ENCODE results near the gene CALN1.
"Not testable (repeated sequence)": the region's sequence is repeated elsewhere in the genome, so short reads cannot be mapped to it uniquely, and the experiment has no call there.

The CALN1 gene

GRCh38 chr7:72412121-72412618 is at the start of gene CALN1:
CALN1 (minus strand) TSS chr7:72412338.
- not testable (repeated sequence) for DNase-seq

GRCh38 chr7:72453471-72453870 is 41.3 kb upstream of the CALN1 start:
- DNase-seq: no peak

- no peak for DNase-seq
These were observed 35.5 kb upstream of the CALN1 start for GRCh38 chr7:72447465-72448204.

DNA sequence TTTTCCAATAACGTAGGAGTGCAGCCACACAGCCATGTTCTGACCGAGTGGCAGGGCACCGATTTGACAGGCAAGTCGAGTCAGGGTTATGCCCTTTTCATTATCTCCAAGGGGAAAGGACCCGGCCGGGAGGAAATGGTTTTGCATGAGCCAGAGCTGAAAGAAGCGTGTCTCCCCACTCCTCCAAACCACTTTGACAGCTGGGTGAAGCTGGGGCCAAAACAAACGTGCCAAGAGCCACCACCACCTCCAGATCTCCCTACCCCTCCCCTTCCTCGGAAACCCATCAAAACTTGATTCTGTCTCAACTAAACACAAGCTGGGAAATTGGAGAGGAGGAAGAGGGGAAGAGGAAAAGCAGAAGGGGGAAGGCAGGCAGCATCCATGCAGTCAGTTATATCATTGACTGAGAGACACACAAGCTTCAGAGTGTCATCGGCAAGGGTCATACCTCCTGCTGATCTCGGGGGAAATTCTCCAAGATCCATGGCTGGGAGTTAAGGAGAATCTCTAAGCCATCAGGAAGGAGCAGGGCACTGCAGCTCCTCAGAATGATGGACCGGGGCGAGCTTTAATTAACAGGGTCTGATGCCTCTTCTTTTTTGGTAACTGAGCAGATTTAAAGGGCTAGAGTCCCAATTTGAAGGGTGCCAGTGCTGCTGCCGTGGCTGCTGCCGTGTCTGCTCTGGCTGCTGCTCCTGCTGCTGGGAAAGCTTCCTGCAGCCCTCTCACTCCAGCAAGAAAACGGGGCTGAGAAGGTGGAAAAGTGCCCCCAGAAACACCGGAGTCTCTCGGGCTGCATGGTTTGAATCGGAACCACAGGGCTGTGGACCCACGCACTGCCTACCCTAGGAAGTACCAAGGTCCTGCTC is 34.7 kb upstream of the CALN1 start:
- DNase-seq: peak; percentile 56

GRCh38 chr7:72446131-72446530 is 34.0 kb upstream of the CALN1 start:
- no peak for DNase-seq

DNA sequence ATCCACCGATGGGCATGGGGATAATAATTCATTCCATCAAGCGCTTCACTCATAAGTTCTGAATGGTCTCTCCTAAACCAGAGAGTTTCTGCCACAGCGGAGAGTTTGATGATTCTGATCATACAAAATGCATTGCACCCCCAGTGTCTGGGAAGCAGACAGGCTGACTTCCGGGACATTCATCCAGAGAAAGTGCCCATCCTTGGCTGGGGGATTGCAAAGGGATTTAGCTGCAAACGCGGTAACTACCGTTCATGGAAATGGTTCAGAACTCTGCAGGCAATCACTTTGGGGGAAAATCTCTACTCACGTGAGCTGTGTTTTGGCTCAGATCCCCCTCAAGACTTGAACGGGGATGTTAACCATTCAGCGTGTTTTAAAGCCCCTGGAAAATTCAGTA is 33.4 kb upstream of the CALN1 start:
- no peak for DNase-seq

DNA sequence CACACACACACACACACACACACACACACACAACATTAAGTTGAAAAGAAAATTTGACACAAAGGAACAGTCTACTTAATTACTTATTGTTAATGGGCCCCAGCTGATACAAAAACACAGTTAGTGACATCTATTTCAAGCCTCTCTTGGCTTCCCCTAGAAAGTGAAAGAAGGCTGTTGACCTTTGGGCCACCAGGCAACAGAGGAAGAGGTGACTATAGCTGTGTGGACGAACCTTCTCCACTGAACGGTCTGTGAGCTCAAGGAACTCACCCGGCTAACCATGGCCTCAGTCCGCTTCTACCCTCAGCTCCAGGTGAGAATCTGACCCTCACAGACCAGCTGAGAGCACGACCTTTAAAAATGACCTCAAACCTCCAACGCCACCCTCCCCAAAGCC is 32.9 kb upstream of the CALN1 start:
- no peak for DNase-seq

DNA sequence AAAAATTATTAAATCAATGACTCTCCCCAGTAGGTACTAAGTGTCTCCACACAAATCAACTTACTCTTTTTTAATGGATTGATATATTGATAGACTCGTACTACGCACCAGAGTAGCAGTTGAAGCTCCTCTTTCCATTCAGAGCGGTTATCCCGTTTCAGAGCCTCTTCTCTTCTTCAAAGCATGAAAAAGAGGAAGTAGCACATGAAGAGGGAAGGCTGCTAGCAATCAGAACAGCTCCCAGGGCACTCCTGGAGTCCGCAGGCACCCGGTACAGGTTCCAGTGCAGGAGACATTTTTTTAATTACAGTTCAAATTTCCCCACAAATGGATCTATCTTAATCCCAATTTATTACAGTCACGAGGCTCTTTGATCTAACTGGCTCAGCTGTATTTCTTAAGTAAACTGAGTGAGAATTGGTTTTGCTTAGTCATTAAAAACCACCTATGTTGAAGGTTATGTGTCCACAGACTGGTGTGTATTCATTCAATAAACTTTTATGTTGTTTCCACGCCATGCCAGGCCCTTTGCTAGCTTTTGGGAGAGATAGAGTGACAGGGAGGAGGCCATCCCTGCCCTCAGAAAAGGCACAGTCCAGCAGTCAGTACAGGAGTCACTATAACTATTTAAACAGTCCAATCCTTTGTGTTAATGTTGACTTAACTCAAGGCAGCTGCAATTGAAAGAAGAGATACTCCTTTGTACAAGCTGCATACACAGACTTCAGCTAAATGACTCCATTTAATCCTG is 32.1 kb upstream of the CALN1 start:
- DNase-seq: peak; percentile 91

GRCh38 chr7:72441791-72442190 is 29.7 kb upstream of the CALN1 start:
- DNase-seq: no peak

- no peak for DNase-seq
These were observed 26.4 kb upstream of the CALN1 start for GRCh38 chr7:72438491-72438890.

DNA sequence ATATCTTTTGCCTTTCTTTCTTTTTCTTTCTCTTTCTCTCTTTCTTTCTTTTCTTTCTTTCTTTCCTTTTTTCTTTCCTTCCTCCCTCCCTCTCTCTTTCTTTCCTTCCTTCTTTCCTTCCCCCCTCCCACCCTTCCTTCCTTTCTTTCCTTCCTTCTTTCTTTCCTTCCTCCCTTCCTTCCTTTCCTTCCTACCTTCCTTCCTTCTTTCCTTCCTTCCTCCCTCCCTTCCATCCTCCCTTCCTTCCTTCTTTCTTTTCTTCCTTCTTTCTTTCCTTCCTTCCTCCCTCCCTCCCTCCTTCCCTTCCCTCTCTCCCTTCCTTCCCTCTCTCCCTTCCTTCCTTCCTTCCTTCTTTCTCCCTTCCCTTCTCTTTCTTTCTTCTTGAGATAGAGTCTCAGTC is 25.5 kb upstream of the CALN1 start:
- DNase-seq: no peak

DNA sequence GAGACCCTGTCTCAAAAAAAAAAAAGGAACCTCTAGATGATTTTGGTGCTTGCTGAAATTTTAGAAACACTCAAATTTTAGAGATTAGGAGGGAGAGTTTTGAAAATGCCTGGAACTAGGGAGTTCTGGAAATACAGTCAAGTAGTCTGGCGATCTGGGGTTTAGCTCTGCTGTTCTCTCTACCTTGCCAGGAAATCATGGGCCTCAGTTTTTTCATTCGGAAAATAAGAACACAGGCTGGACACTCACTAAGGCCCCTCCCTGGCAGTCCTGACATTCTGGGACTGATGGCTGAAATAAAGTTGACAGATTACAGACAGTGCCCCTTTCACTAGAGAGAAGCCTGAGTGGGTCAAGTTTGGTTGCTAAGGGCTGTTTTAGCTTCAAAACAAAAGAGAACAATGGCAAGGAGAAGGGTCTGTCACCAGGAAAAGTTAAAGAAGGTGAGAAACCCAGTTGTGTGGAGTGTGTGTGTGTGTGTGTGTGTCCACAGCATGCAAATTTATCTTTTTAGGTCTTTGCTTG is 25.0 kb upstream of the CALN1 start:
- DNase-seq: no peak

GRCh38 chr7:72435925-72436480 is 23.9 kb upstream of the CALN1 start:
- peak; percentile 69 for DNase-seq

GRCh38 chr7:72435366-72435765 is 23.2 kb upstream of the CALN1 start:
- peak; percentile 97 for DNase-seq

DNA sequence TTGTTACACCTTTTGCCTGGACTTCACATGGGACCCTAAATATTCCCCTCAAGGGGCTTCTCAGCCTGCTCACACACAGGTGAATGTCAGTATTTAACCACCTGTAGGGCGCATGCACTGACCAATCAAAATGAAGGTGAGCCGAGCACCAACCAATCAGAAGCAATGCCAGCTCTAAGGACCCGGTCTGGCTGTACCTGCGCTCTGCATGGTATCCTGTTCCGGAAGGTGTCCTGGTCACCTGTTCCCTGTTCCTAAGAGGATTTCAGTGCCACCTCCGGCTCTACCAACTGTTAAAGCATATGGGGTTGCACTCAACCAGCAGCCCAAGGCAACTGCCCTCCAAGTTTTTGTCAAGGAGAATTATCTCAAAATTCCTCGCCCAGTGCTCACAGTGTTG is 18.4 kb upstream of the CALN1 start:
- DNase-seq: peak; percentile 44

- DNase-seq: no peak
These were observed 17.2 kb upstream of the CALN1 start for GRCh38 chr7:72429316-72429715.

- no peak for DNase-seq
These were observed 4.7 kb upstream of the CALN1 start for GRCh38 chr7:72416846-72417245.

- DNase-seq: no peak
These were observed 3.4 kb upstream of the CALN1 start for GRCh38 chr7:72415586-72415985.

- no peak for DNase-seq
These were observed 1.7 kb upstream of the CALN1 start for GRCh38 chr7:72413886-72414285.

DNA sequence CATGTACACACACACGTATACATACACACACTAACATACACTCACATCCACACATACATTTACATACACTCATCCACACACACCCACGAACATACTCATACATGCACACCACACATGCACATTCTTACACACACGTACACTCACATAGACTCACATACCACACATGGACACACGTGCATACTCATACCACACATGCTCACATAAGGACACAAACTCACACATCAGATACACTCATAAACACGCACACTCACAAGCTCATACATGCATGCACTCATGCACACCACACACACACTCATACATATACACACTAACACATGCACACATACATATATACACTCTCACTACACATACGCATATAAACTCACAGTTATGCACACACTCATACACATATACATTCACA is 1.2 kb upstream of the CALN1 start:
- no peak for DNase-seq

DNA sequence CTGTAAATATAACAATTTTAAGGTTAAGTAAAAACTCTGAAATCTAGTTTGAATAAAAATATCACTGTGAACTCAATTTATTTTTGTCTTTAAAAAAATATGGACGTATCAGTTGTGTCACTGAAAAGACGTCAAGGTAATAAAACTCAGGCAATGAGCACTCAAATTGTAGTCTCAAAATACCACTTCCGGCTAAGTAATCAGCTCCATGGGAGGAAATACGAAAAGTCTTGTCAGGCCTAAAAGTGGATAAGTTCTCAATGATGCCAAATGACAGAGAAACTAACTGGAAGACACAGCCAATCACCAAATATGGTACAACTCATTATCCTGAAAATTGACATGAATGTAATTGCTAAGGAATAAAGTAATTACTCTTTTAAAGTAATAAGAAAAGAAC is 719 bp downstream of the CALN1 start:
- no peak for DNase-seq

DNA sequence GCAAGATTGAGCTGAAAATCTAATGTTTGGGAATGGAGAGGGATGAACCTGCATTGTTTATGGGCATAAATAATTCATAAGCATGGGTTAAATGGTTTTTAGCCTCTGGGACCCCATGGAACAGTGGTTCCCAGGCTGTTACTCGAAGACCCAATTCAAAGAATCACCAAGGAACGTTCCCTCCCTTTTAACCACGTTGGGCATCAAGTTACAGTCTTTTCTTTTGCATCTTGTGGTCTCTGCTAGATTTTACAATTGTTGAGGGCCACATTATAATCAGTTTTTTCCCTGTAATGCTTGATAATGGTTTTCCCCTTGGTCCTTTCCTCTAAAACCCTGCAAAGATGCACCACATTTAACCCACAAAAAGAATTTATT is 2.5 kb downstream of the CALN1 start:
- DNase-seq: no peak

Data from NCI-H69 (cell line).